ENCODE data around the gene TMEM87B.
"Not testable (repeated sequence)": the region's sequence is repeated elsewhere in the genome, so short reads cannot be mapped to it uniquely, and the experiment has no call there.

Gene TMEM87B

GRCh38 chr2:112062894-112063293 is 7.8 kb downstream of the TMEM87B start:
- no peak overlapping the region for H3K4me3 ChIP-seq (ENCODE audit: low read depth, low read length)
- TF ChIP-seq CTCF (IDR thresholded peaks at IDR 0.05; ENCODE audit: low read depth, low read length), result no peak
- no peak for DNase-seq (ENCODE audit: low read depth, low spot score)
- in situ Hi-C loops (cut with HindIII; ENCODE audit: low sequenced_read_pairs), result no loop called here

GRCh38 chr2:112065486-112065885 is 10.4 kb downstream of the TMEM87B start:
- DNase-seq (ENCODE audit: low read depth, low spot score), result no peak
- no peak for TF ChIP-seq CTCF (IDR thresholded peaks at IDR 0.05; ENCODE audit: low read depth, low read length)
- in situ Hi-C loops (cut with HindIII; ENCODE audit: low sequenced_read_pairs), result no loop called here
- H3K4me3 ChIP-seq (ENCODE audit: low read depth, low read length), result no peak overlapping the region

GRCh38 chr2:112065966-112066365 is 10.9 kb downstream of the TMEM87B start:
- in situ Hi-C loops (cut with HindIII; ENCODE audit: low sequenced_read_pairs), result no loop called here
- peak; percentile 55 for DNase-seq (ENCODE audit: low read depth, low spot score)
- no peak for TF ChIP-seq CTCF (IDR thresholded peaks at IDR 0.05; ENCODE audit: low read depth, low read length)
- H3K4me3 ChIP-seq (ENCODE audit: low read depth, low read length), result no peak overlapping the region

- DNase-seq (ENCODE audit: low read depth, low spot score); in situ Hi-C loops (cut with HindIII; ENCODE audit: low sequenced_read_pairs); H3K4me3 ChIP-seq (ENCODE audit: low read depth, low read length): not testable (repeated sequence)
These were observed 14.7 kb downstream of the TMEM87B start for GRCh38 chr2:112069794-112070193.

- no peak overlapping the region for H3K4me3 ChIP-seq (ENCODE audit: low read depth, low read length)
- in situ Hi-C loops (cut with HindIII; ENCODE audit: low sequenced_read_pairs), result no loop called here
- no peak for TF ChIP-seq CTCF (IDR thresholded peaks at IDR 0.05; ENCODE audit: low read depth, low read length)
- DNase-seq (ENCODE audit: low read depth, low spot score), result no peak
These were observed 18.8 kb downstream of the TMEM87B start for GRCh38 chr2:112073875-112074274.

GRCh38 chr2:112074506-112074905 is 19.4 kb downstream of the TMEM87B start:
- no peak overlapping the region for H3K4me3 ChIP-seq (ENCODE audit: low read depth, low read length)
- DNase-seq (ENCODE audit: low read depth, low spot score), result no peak
- in situ Hi-C loops (cut with HindIII; ENCODE audit: low sequenced_read_pairs), result no loop called here
- TF ChIP-seq CTCF (IDR thresholded peaks at IDR 0.05; ENCODE audit: low read depth, low read length), result no peak

- no peak overlapping the region for H3K4me3 ChIP-seq (ENCODE audit: low read depth, low read length)
- in situ Hi-C loops (cut with HindIII; ENCODE audit: low sequenced_read_pairs), result no loop called here
- peak; percentile 33 for DNase-seq (ENCODE audit: low read depth, low spot score)
- TF ChIP-seq CTCF (IDR thresholded peaks at IDR 0.05; ENCODE audit: low read depth, low read length), result no peak
These were observed 20.6 kb downstream of the TMEM87B start for GRCh38 chr2:112075490-112076260.
